ENCODE data around the gene SMIM44. TPM values are rescaled to one million over a fixed set of nuclear protein-coding genes. Genes with fewer than 3 reads are reported as not detected.

Gene SMIM44
- total and polyA plus RNA-seq, 9 of the 15 experiments (the other 6 are each of a cell fraction or from before 2014, with no cell fraction given): not detected

- TF ChIP-seq HDAC3 (IDR thresholded peaks at IDR 0.05; ENCODE audit: borderline replicate concordance, partially characterized antibody) (no peak), ZNF197 (CRISPR knock-in tag; IDR thresholded peaks at IDR 0.05; ENCODE audit: low read depth) (no peak), CSDE1 (IDR thresholded peaks at IDR 0.05) (no peak), XRCC3 (IDR thresholded peaks at IDR 0.05) (no peak), JUNB (CRISPR knock-in tag; conservative IDR thresholded peaks at IDR 0.05) (no peak), TBL1XR1 (IDR thresholded peaks at IDR 0.05; ENCODE audit: low read length in 2 of 2) (no peak), PHTF2 (CRISPR knock-in tag; IDR thresholded peaks at IDR 0.05) (no peak), MTA3 (IDR thresholded peaks at IDR 0.05; ENCODE audit: borderline replicate concordance) (0 out of 2 replicates have a peak, but pooled peaks have one; percentile 11), ZNF436 (CRISPR knock-in tag; IDR thresholded peaks at IDR 0.05) (no peak), MBD2 (IDR thresholded peaks at IDR 0.05; ENCODE audit: borderline replicate concordance, low read depth) (no peak), REST (IDR thresholded peaks at IDR 0.05; ENCODE audit: borderline replicate concordance) (no peak), REST (CRISPR knock-in tag; IDR thresholded peaks at IDR 0.05; ENCODE audit: low read depth) (no peak), TEAD4 (IDR thresholded peaks at IDR 0.05; ENCODE audit: low read length) (peak; percentile 42; the same call in 1 of the 2 replicates), TEAD4 (CRISPR knock-in tag; IDR thresholded peaks at IDR 0.05; ENCODE audit: borderline replicate concordance) (no peak), HSF4 (CRISPR knock-in tag; IDR thresholded peaks at IDR 0.05; ENCODE audit: borderline replicate concordance) (no peak), CREB1 (IDR thresholded peaks at IDR 0.05) (no peak; the same call in 1 of the 2 replicates), CREB1 (CRISPR knock-in tag; IDR thresholded peaks at IDR 0.05) (no peak), HNRNPH1 (optimal IDR thresholded peaks at IDR 0.05; ENCODE audit: low read depth, low read length) (no peak), ZNF165 (CRISPR knock-in tag; IDR thresholded peaks at IDR 0.05; ENCODE audit: borderline replicate concordance) (no peak), KLF1 (tag; IDR thresholded peaks at IDR 0.05) (no peak), ARID1B (IDR thresholded peaks at IDR 0.05) (peak; percentile 56), ATF3 (IDR thresholded peaks at IDR 0.05) (no peak; the same call in 1 of the 2 replicates), ATF3 (CRISPR knock-in tag; conservative IDR thresholded peaks at IDR 0.05) (no peak), GATAD2B (IDR thresholded peaks at IDR 0.05; ENCODE audit: borderline replicate concordance) (no peak)
These were observed 19.9 kb upstream of the SMIM44 start (continued) for GRCh38 chr19:3503036-3503572.

Measured in K562 (cell line).